ENCODE data around the gene NUP93. TPM values are rescaled to one million over a fixed set of nuclear protein-coding genes. Genes with fewer than 3 reads are reported as not detected.

NUP93 gene
- total RNA-seq, 2 donors from 2014 or later: 146 to 149 TPM

GRCh38 chr16:56734429-56734828, 4.5 kb downstream of the NUP93 start:
- Histone ChIP-seq H3K4me1 (ENCODE audit: control insufficient read depth, insufficient read depth, low read length) (no peaks in the 10 kb centered on the region), H3K27me3 (ENCODE audit: control insufficient read depth, insufficient read depth, low read length, poor library complexity, severe bottlenecking) (no peaks in the 10 kb centered on the region), H3K4me3 (ENCODE audit: low read length) (no peak overlapping the region), H3K9me3 (ENCODE audit: control insufficient read depth, low read length) (no peaks in the 10 kb centered on the region), H3K27ac (ENCODE audit: low read depth, low read length) (no peak overlapping the region), H3K9ac (ENCODE audit: extremely low read depth, low read length, poor library complexity, severe bottlenecking) (no peak overlapping the region), H3K36me3 (ENCODE audit: control insufficient read depth, insufficient read depth, low read length) (peaks cover 3% of the 10 kb centered on the region)
- H3K9me3 Mint-ChIP-seq: peaks cover 15% of the 10 kb centered on the region
- H3K4me1 Mint-ChIP-seq: peaks cover 6% of the 10 kb centered on the region
- no peak overlapping the region for H3K27ac Mint-ChIP-seq
- WGBS, 2 experiments (ENCODE audit: insufficient coverage in 1 of 2, insufficient read length in 1 of 2): 83 to 90% methylated on average over 1 to 3 of the region's 3 CpGs
- no peaks in the 10 kb centered on the region for H3K27me3 Mint-ChIP-seq (ENCODE audit: insufficient read depth)
- H3K36me3 Mint-ChIP-seq (ENCODE audit: low read depth): peaks cover 23% of the 10 kb centered on the region
- TF ChIP-seq, protein P1, sequence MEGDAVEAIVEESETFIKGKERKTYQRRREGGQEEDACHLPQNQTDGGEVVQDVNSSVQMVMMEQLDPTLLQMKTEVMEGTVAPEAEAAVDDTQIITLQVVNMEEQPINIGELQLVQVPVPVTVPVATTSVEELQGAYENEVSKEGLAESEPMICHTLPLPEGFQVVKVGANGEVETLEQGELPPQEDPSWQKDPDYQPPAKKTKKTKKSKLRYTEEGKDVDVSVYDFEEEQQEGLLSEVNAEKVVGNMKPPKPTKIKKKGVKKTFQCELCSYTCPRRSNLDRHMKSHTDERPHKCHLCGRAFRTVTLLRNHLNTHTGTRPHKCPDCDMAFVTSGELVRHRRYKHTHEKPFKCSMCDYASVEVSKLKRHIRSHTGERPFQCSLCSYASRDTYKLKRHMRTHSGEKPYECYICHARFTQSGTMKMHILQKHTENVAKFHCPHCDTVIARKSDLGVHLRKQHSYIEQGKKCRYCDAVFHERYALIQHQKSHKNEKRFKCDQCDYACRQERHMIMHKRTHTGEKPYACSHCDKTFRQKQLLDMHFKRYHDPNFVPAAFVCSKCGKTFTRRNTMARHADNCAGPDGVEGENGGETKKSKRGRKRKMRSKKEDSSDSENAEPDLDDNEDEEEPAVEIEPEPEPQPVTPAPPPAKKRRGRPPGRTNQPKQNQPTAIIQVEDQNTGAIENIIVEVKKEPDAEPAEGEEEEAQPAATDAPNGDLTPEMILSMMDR (conservative IDR thresholded peaks at IDR 0.05): no peak
- DNase-seq: no peak
- no peak overlapping the region for H3K4me3 Mint-ChIP-seq

DNA sequence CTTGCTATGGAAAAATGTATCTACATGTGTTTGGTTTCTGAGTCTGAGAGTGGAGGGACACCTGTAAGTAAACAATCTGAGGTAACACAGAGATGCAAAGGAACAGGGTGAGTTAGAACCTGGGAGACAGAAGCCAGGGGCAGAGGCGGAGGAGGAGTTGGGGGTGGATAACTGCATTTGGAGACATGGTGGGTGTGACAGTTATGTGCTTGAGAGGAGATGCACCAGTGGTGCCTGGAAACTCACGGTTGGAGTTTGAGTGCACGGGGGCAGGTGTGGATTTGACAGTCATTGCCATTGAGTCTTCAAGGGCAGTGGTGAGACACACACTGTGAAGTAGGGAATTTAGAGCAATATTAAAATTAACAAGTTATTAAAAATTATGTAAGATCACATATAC, 6.5 kb downstream of the NUP93 start:
- H3K4me1 Mint-ChIP-seq: no peaks in the 10 kb centered on the region
- Histone ChIP-seq H3K4me1 (ENCODE audit: control insufficient read depth, insufficient read depth, low read length) (no peaks in the 10 kb centered on the region), H3K36me3 (ENCODE audit: control insufficient read depth, insufficient read depth, low read length) (peaks cover 3% of the 10 kb centered on the region), H3K4me3 (ENCODE audit: low read length) (no peak overlapping the region), H3K9ac (ENCODE audit: extremely low read depth, low read length, poor library complexity, severe bottlenecking) (no peak overlapping the region), H3K27me3 (ENCODE audit: control insufficient read depth, insufficient read depth, low read length, poor library complexity, severe bottlenecking) (no peaks in the 10 kb centered on the region), H3K27ac (ENCODE audit: low read depth, low read length) (no peak overlapping the region), H3K9me3 (ENCODE audit: control insufficient read depth, low read length) (no peaks in the 10 kb centered on the region)
- WGBS, 2 experiments (ENCODE audit: insufficient coverage in 1 of 2, insufficient read length in 1 of 2): 89% methylated on average over 3 of the region's 3 CpGs; no CpG with 5 or more reads in 1 of the 2 experiments
- no peaks in the 10 kb centered on the region for H3K27me3 Mint-ChIP-seq (ENCODE audit: insufficient read depth)
- H3K27ac Mint-ChIP-seq: no peak overlapping the region
- peaks cover 26% of the 10 kb centered on the region for H3K36me3 Mint-ChIP-seq (ENCODE audit: low read depth)
- H3K4me3 Mint-ChIP-seq: no peak overlapping the region
- TF ChIP-seq, protein P1 (conservative IDR thresholded peaks at IDR 0.05): no peak
- DNase-seq: no peak
- H3K9me3 Mint-ChIP-seq: peaks cover 17% of the 10 kb centered on the region

DNA sequence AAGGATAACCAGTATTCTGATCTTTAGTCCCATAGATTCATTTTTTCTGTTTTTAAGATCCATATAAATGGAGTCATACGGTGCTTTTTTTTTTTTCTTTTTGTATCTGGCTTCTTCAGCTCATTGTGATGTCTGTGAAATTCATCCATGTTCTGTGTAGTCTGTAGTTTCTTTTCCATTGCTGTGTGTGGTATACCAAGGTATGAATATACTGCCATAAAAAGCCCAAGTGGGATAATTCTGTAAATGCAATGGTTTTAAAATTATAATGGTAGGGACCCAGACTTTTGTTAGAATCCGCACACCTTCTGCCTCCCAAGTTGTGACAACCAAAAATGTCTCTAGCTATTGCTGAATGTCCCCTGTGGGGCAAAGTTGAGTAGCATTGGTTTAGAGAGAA, 7.6 kb downstream of the NUP93 start:
- no peak overlapping the region for H3K9ac ChIP-seq (ENCODE audit: extremely low read depth, low read length, poor library complexity, severe bottlenecking)
- no peak overlapping the region for H3K4me3 ChIP-seq (ENCODE audit: low read length)
- no peaks in the 10 kb centered on the region for H3K9me3 ChIP-seq (ENCODE audit: control insufficient read depth, low read length)
- no peaks in the 10 kb centered on the region for H3K27me3 Mint-ChIP-seq (ENCODE audit: insufficient read depth)
- no peak overlapping the region for H3K4me3 Mint-ChIP-seq
- WGBS, 2 experiments (ENCODE audit: insufficient coverage in 1 of 2, insufficient read length in 1 of 2): 98 to 100% methylated on average over 1 to 2 of the region's 2 CpGs
- peaks cover 4% of the 10 kb centered on the region for H3K4me1 ChIP-seq (ENCODE audit: control insufficient read depth, insufficient read depth, low read length)
- no peak overlapping the region for H3K27ac Mint-ChIP-seq
- H3K9me3 Mint-ChIP-seq: peaks cover 19% of the 10 kb centered on the region
- DNase-seq: no peak
- H3K27ac ChIP-seq (ENCODE audit: low read depth, low read length): no peak overlapping the region
- H3K36me3 ChIP-seq (ENCODE audit: control insufficient read depth, insufficient read depth, low read length): peaks cover 3% of the 10 kb centered on the region
- TF ChIP-seq, protein P1 (conservative IDR thresholded peaks at IDR 0.05): no peak
- H3K27me3 ChIP-seq (ENCODE audit: control insufficient read depth, insufficient read depth, low read length, poor library complexity, severe bottlenecking): no peaks in the 10 kb centered on the region
- H3K4me1 Mint-ChIP-seq: peaks cover 10% of the 10 kb centered on the region
- peaks cover 28% of the 10 kb centered on the region for H3K36me3 Mint-ChIP-seq (ENCODE audit: low read depth)
